Vagina (tissue), 2 donors: ENCODE measurements around the gene ARHGAP20.

Experiments
- POLR2A ChIP-seq, 2 donors: fragments of 450-650 bp; IDR thresholded peaks; one replicate each; pipeline ENCODE4 v1.6.1; 2017; ENCODE audit warnings: antibody characterized with exemption in 2 of 2, mild to moderate bottlenecking in 2 of 2, moderate library complexity in 2 of 2
- TF ChIP-seq, protein P1 (sequence below), 3 experiments: fragments of 450-650 bp in 2 of 3; fragments of 200-600 bp in 1 of 3; sonication (generic) in 1 of 3; IDR thresholded peaks; one replicate each; pipeline ENCODE4 v1.5.1; 2017 to 2019; ENCODE audit warnings: antibody characterized with exemption in 3 of 3, mild to moderate bottlenecking in 2 of 3, moderate library complexity in 2 of 3

DNA sequence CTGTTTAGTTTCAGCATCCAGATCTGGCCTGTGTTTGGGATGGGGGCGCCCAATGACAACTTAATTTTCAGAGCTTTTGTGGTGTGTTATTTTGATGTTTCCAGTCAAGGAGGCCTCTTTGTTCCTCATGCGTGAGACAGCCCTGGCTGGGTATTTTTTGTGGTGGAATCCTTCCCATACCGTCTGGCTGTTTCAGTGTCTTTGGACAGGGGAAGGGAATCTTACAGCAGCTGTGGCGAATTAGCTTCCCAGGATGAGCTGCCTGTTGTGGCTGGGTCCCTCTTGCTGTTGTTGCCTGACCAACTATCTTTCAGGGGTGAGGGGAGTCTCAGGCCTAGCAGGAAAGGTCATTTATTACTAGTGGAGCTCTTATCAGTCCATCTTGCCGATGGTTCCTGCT, 138.8 kb downstream of the ARHGAP20 start:
- TF ChIP-seq, protein P1, sequence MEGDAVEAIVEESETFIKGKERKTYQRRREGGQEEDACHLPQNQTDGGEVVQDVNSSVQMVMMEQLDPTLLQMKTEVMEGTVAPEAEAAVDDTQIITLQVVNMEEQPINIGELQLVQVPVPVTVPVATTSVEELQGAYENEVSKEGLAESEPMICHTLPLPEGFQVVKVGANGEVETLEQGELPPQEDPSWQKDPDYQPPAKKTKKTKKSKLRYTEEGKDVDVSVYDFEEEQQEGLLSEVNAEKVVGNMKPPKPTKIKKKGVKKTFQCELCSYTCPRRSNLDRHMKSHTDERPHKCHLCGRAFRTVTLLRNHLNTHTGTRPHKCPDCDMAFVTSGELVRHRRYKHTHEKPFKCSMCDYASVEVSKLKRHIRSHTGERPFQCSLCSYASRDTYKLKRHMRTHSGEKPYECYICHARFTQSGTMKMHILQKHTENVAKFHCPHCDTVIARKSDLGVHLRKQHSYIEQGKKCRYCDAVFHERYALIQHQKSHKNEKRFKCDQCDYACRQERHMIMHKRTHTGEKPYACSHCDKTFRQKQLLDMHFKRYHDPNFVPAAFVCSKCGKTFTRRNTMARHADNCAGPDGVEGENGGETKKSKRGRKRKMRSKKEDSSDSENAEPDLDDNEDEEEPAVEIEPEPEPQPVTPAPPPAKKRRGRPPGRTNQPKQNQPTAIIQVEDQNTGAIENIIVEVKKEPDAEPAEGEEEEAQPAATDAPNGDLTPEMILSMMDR (IDR thresholded peaks at IDR 0.05) = no peak
- no peak for TF ChIP-seq POLR2A (IDR thresholded peaks at IDR 0.05)
